MCF 10A (cell line): Measurements from ENCODE around the gene TCEANC2. TPM values are rescaled to one million over a fixed set of nuclear protein-coding genes. Genes with fewer than 3 reads are reported as not detected.

ENCODE experiments used
- BruUV-seq: library from RNA; stranded (reverse); fragments of 400-500 nt; replicated peaks from 2 replicates; lab custom pipeline; 2021; lab: Mats Ljungman, UMichigan
- CTCF ChIA-PET: fragments of 300-600 bp; sonication (Branson Sonifier 250); formaldehyde crosslinking; extraction: SDS; loops from one replicate; lab custom pipeline; 2021; ENCODE audit warnings: antibody characterized with exemption, inconsistent platforms; lab: Yijun Ruan, JAX
- POLR2A ChIA-PET: fragments of 300-600, 350-650 bp; sonication (Branson Sonifier 250); formaldehyde crosslinking; extraction: SDS; loops from one replicate; lab custom pipeline; 2020; ENCODE audit warnings: antibody characterized with exemption, inconsistent platforms; lab: Yijun Ruan, JAX
- DNase-seq: peaks from one replicate; pipeline ENCODE4 v3.0.0-alpha.2; 2018; ENCODE audit not compliant: unreplicated experiment
- H3K27ac Mint-ChIP-seq: one replicate; pipeline ENCODE4 v1.8.0; 2022; ENCODE audit warnings: mild to moderate bottlenecking, low read depth, mixed read lengths; ENCODE audit not compliant: unreplicated experiment
- H3K27me3 Mint-ChIP-seq: one replicate; pipeline ENCODE4 v1.8.0; 2022; ENCODE audit warnings: mixed read lengths; ENCODE audit not compliant: insufficient read depth, unreplicated experiment
- H3K36me3 Mint-ChIP-seq: one replicate; pipeline ENCODE4 v1.8.0; 2022; ENCODE audit warnings: mild to moderate bottlenecking, moderate library complexity, mixed read lengths; ENCODE audit not compliant: insufficient read depth, unreplicated experiment
- H3K4me1 Mint-ChIP-seq: one replicate; pipeline ENCODE4 v1.8.0; 2022; ENCODE audit warnings: mixed read lengths; ENCODE audit not compliant: insufficient read depth, unreplicated experiment
- H3K4me3 Mint-ChIP-seq: one replicate; pipeline ENCODE4 v1.8.0; 2022; ENCODE audit warnings: mild to moderate bottlenecking, moderate library complexity, mixed read lengths; ENCODE audit not compliant: unreplicated experiment
- H3K9me3 Mint-ChIP-seq: one replicate; pipeline ENCODE4 v1.8.0; 2022; ENCODE audit warnings: mixed read lengths; ENCODE audit not compliant: unreplicated experiment
- CTCF ChIP-seq: fragments of 200-600 bp; IDR thresholded peaks from one replicate; pipeline ENCODE4 v1.8.0; 2022; ENCODE audit warnings: antibody characterized with exemption, mild to moderate bottlenecking; ENCODE audit not compliant: unreplicated experiment
- intact Hi-C: fragments of 100-400 bp; cut with micrococcal nuclease; formaldehyde crosslinking; loops from 2 replicates; pipeline ENCODE4 v1.14.1; 2022
- total RNA-seq: library from RNA; stranded (reverse); gene quantifications from 2 replicates; pipeline ENCODE4 v1.2.3, GENCODE V29; 2022

Gene TCEANC2
- total RNA-seq, 1 experiment from 2014 or later: 3.6 TPM

GRCh38 chr1:54136963-54137533 is 83.6 kb downstream of the TCEANC2 start:
- Mint-ChIP-seq H3K4me1 (no peaks in the 10 kb centered on the region), H3K36me3 (peaks cover 6% of the 10 kb centered on the region), H3K27ac (no peak overlapping the region), H3K27me3 (no peaks in the 10 kb centered on the region), H3K4me3 (no peak overlapping the region), H3K9me3 (no peaks in the 10 kb centered on the region)
- ChIA-PET CTCF (interaction anchor here (0.9 kb wide), 1 partner anchor 785 kb away, joined by 3 read pairs; no protein-coding TSS in a partner anchor), POLR2A (interaction anchor here (0.7 kb wide), 1 partner anchor 8 kb away, joined by 3 read pairs; no protein-coding TSS in a partner anchor)
- no TSS peak for BruUV-seq
- no peak for TF ChIP-seq CTCF
- DNase-seq: no peak
- intact Hi-C loops: no loop called here

GRCh38 chr1:54137534-54138061 is 84.2 kb downstream of the TCEANC2 start:
- Mint-ChIP-seq H3K4me3 (no peak overlapping the region), H3K27ac (no peak overlapping the region), H3K36me3 (peaks cover 6% of the 10 kb centered on the region), H3K27me3 (no peaks in the 10 kb centered on the region), H3K9me3 (no peaks in the 10 kb centered on the region), H3K4me1 (no peaks in the 10 kb centered on the region)
- no peak for DNase-seq
- BruUV-seq: no TSS peak
- intact Hi-C loops: no loop called here
- TF ChIP-seq CTCF: no peak
- POLR2A ChIA-PET: interaction anchor here (0.6 to 1.2 kb wide), 2 partner anchors 24 to 63 kb away, joined by 3 to 5 read pairs; no protein-coding TSS in a partner anchor
- CTCF ChIA-PET: interaction anchor here (0.6 to 0.9 kb wide), 3 partner anchors 150 to 784 kb away, joined by 3 to 4 read pairs (median 4); no protein-coding TSS in a partner anchor

- no peak for TF ChIP-seq CTCF
- Mint-ChIP-seq H3K27ac (no peak overlapping the region), H3K4me3 (no peak overlapping the region), H3K36me3 (peaks cover 6% of the 10 kb centered on the region), H3K4me1 (no peaks in the 10 kb centered on the region), H3K27me3 (no peaks in the 10 kb centered on the region), H3K9me3 (no peaks in the 10 kb centered on the region)
- ChIA-PET CTCF (interaction anchor here (0.6 to 0.7 kb wide), 3 partner anchors 32 to 210 kb away, joined by 3 read pairs; no protein-coding TSS in a partner anchor), POLR2A (interaction anchor here (1.2 kb wide), 1 partner anchor 62 kb away, joined by 5 read pairs; no protein-coding TSS in a partner anchor)
- intact Hi-C loops: no loop called here
- DNase-seq: no peak
- BruUV-seq: no TSS peak
Observed at GRCh38 chr1:54138994-54139393, 85.6 kb downstream of the TCEANC2 start.

- Mint-ChIP-seq H3K27ac (no peak overlapping the region), H3K9me3 (no peaks in the 10 kb centered on the region), H3K36me3 (peaks cover 5% of the 10 kb centered on the region), H3K4me1 (no peaks in the 10 kb centered on the region), H3K4me3 (no peak overlapping the region), H3K27me3 (no peaks in the 10 kb centered on the region)
- no peak for DNase-seq
- CTCF ChIA-PET: interaction anchor here (0.6 kb wide), 1 partner anchor 9 kb away, joined by 4 read pairs; no protein-coding TSS in a partner anchor
- BruUV-seq: no TSS peak
- POLR2A ChIA-PET: no interaction called here
- intact Hi-C loops: no loop called here
- TF ChIP-seq CTCF: no peak
Observed at GRCh38 chr1:54139711-54140110, 86.3 kb downstream of the TCEANC2 start.
